CD4-positive, alpha-beta T cell (primary cell): ENCODE measurements around the gene IQSEC1. TPM values are rescaled to one million over a fixed set of nuclear protein-coding genes. Genes with fewer than 3 reads are reported as not detected.

Source experiments
- ATAC-seq: fragments of 200-7000 bp; cut with Tn5 transposase; one replicate; pipeline ENCODE4 v1.10.0; 2022; ENCODE audit warnings: mild to moderate bottlenecking; ENCODE audit not compliant: poor library complexity
- CTCF ChIA-PET: fragments of 350-600 bp; sonication (Branson Sonifier 250); formaldehyde crosslinking; loops from one replicate; lab custom pipeline; 2021; ENCODE audit warnings: antibody characterized with exemption, inconsistent platforms; lab: Charles Lee
- POLR2A ChIA-PET: fragments of 350-600 bp; sonication (Branson Sonifier 250); formaldehyde crosslinking; loops from one replicate; lab custom pipeline; 2021; ENCODE audit warnings: antibody characterized with exemption, inconsistent platforms; lab: Charles Lee
- DNase-seq, 14 experiments: peaks; one replicate each; pipeline ENCODE4 v3.0.0-alpha.2; 2013 to 2020; ENCODE audit warnings: mixed read lengths in 2 of 14
- H3K27ac ChIP-seq, 2 donors: one replicate each; pipeline versions ENCODE4 v1.5.1 to v1.7.0; 2013; ENCODE audit warnings: low read length in 2 of 2, low read depth in 1 of 2, mild to moderate bottlenecking in 1 of 2
- H3K27me3 ChIP-seq, 2 experiments: 1 replicate in 1 of 2; 2 replicates in 1 of 2; pipeline versions ENCODE4 v1.6.1 to v1.7.0; 2013; ENCODE audit warnings: low read length in 2 of 2, control low read depth in 1 of 2, mild to moderate bottlenecking in 1 of 2, moderate library complexity in 1 of 2; ENCODE audit not compliant: insufficient read depth in 2 of 2, control insufficient read depth in 1 of 2
- H3K36me3 ChIP-seq: one replicate; pipeline ENCODE4 v1.6.1; 2013; ENCODE audit warnings: low read length, control low read depth; ENCODE audit not compliant: insufficient read depth
- H3K4me1 ChIP-seq: one replicate; pipeline ENCODE4 v1.6.1; 2013; ENCODE audit warnings: low read length, control low read depth; ENCODE audit not compliant: insufficient read depth
- H3K4me3 ChIP-seq: one replicate; pipeline ENCODE4 v1.5.1; 2013; ENCODE audit warnings: mild to moderate bottlenecking, low read length, moderate library complexity
- H3K9me3 ChIP-seq, 2 experiments: 1 replicate in 1 of 2; 2 replicates in 1 of 2; pipeline versions ENCODE4 v1.6.1 to v1.7.0; 2013; ENCODE audit warnings: low read length in 2 of 2, mild to moderate bottlenecking in 2 of 2, control low read depth in 1 of 2, moderate library complexity in 1 of 2; ENCODE audit not compliant: control insufficient read depth in 1 of 2, insufficient read depth in 1 of 2
- H3K27ac Mint-ChIP-seq: one replicate; pipeline ENCODE4 v1.8.0; 2020; ENCODE audit warnings: mixed read lengths
- H3K27me3 Mint-ChIP-seq: one replicate; pipeline ENCODE4 v1.8.0; 2021; ENCODE audit warnings: mixed read lengths
- H3K36me3 Mint-ChIP-seq: one replicate; pipeline ENCODE4 v1.8.0; 2021; ENCODE audit warnings: low read depth, mixed read lengths
- H3K4me1 Mint-ChIP-seq: one replicate; pipeline ENCODE4 v1.8.0; 2021; ENCODE audit warnings: low read depth, mixed read lengths
- H3K4me3 Mint-ChIP-seq: one replicate; pipeline ENCODE4 v1.8.0; 2020; ENCODE audit warnings: mild to moderate bottlenecking, mixed read lengths
- H3K9me3 Mint-ChIP-seq: one replicate; pipeline ENCODE4 v1.8.0; 2020; ENCODE audit warnings: mixed read lengths
- intact Hi-C, 2 experiments: fragments of 100-400 bp; cut with DNase I in 1 of 2; cut with micrococcal nuclease in 1 of 2; formaldehyde crosslinking; loops; one replicate each; pipeline versions ENCODE4 v1.15.1 to v1.9.0; 2023 to 2025; cut with DNase I, micrococcal nuclease
- total RNA-seq, 174 experiments: library from RNA in 2 of 174; stranded (reverse) in 2 of 174; gene quantifications; one replicate each; pipeline ENCODE4 v1.2.3 and lab custom pipeline; 2021 to 2026
- TF ChIP-seq, protein P1 (sequence below): fragments of 200-600 bp; IDR thresholded peaks from one replicate; pipeline ENCODE4 v1.8.0; 2022; ENCODE audit warnings: antibody characterized with exemption, mild to moderate bottlenecking

Gene IQSEC1
- total RNA-seq, 2 experiments from 2014 or later, result 102 to 108 TPM

GRCh38 chr3:12910356-12911099 is 162.7 kb downstream of the IQSEC1 start:
- Histone ChIP-seq H3K27ac (no peak overlapping the region), H3K36me3 (peaks cover 97% of the 10 kb centered on the region), H3K4me3 (no peak overlapping the region), H3K9me3 (no peaks in the 10 kb centered on the region), H3K4me1 (peaks cover under 1% of the 10 kb centered on the region), H3K27me3 (no peaks in the 10 kb centered on the region)
- H3K4me3 Mint-ChIP-seq, result no peak overlapping the region
- ATAC-seq (no peak), DNase-seq (no peak)
- POLR2A ChIA-PET, result no interaction called here
- no peaks in the 10 kb centered on the region for H3K9me3 Mint-ChIP-seq
- TF ChIP-seq, protein P1, sequence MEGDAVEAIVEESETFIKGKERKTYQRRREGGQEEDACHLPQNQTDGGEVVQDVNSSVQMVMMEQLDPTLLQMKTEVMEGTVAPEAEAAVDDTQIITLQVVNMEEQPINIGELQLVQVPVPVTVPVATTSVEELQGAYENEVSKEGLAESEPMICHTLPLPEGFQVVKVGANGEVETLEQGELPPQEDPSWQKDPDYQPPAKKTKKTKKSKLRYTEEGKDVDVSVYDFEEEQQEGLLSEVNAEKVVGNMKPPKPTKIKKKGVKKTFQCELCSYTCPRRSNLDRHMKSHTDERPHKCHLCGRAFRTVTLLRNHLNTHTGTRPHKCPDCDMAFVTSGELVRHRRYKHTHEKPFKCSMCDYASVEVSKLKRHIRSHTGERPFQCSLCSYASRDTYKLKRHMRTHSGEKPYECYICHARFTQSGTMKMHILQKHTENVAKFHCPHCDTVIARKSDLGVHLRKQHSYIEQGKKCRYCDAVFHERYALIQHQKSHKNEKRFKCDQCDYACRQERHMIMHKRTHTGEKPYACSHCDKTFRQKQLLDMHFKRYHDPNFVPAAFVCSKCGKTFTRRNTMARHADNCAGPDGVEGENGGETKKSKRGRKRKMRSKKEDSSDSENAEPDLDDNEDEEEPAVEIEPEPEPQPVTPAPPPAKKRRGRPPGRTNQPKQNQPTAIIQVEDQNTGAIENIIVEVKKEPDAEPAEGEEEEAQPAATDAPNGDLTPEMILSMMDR, result no peak
- CTCF ChIA-PET, result no interaction called here
- intact Hi-C loops, result no loop called here
- peaks cover 6% of the 10 kb centered on the region for H3K4me1 Mint-ChIP-seq
- no peak overlapping the region for H3K27ac Mint-ChIP-seq
- peaks cover 88% of the 10 kb centered on the region for H3K36me3 Mint-ChIP-seq
- H3K27me3 Mint-ChIP-seq, result no peaks in the 10 kb centered on the region

DNA sequence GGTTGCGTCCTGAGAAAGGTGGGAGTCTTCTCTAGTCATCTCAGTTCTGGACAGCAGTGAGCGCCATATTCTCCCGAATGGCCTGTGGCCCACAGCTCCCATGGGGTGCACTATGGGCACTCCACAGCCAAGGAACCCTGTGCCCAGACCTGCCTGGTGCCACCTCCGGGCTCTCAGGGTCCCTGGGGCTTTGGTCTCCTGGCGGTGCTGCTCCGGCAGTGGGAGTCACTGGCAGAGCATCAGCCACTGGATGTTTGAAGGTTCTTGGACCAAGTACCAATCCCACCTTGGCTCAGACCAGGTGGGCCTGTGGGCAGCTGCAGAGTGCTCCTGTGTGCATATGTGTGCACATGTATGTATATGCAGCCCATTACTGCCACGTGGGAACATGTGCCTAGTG is 163.5 kb downstream of the IQSEC1 start:
- Mint-ChIP-seq H3K4me1 (no peaks in the 10 kb centered on the region), H3K27ac (no peak overlapping the region), H3K9me3 (no peaks in the 10 kb centered on the region), H3K27me3 (no peaks in the 10 kb centered on the region), H3K36me3 (peaks cover 89% of the 10 kb centered on the region), H3K4me3 (no peak overlapping the region)
- CTCF ChIA-PET, result no interaction called here
- Histone ChIP-seq H3K4me3 (no peak overlapping the region), H3K27me3 (no peaks in the 10 kb centered on the region), H3K9me3 (no peaks in the 10 kb centered on the region), H3K4me1 (no peaks in the 10 kb centered on the region), H3K36me3 (peaks cover 98% of the 10 kb centered on the region), H3K27ac (no peak overlapping the region)
- DNase-seq (no peak), ATAC-seq (no peak)
- TF ChIP-seq, protein P1, result no peak
- POLR2A ChIA-PET, result no interaction called here
- intact Hi-C loops, result no loop called here

GRCh38 chr3:12908859-12909258 is 164.4 kb downstream of the IQSEC1 start:
- no peaks in the 10 kb centered on the region for H3K27me3 ChIP-seq
- no peaks in the 10 kb centered on the region for H3K4me1 ChIP-seq
- H3K9me3 ChIP-seq, result no peaks in the 10 kb centered on the region
- Mint-ChIP-seq H3K27ac (no peak overlapping the region), H3K9me3 (no peaks in the 10 kb centered on the region), H3K4me1 (no peaks in the 10 kb centered on the region), H3K36me3 (peaks cover 82% of the 10 kb centered on the region), H3K4me3 (no peak overlapping the region), H3K27me3 (no peaks in the 10 kb centered on the region)
- no peak overlapping the region for H3K27ac ChIP-seq
- no peak overlapping the region for H3K4me3 ChIP-seq
- ATAC-seq, result no peak
- intact Hi-C loops, result no loop called here
- CTCF ChIA-PET, result no interaction called here
- DNase-seq, result no peak
- TF ChIP-seq, protein P1, result no peak
- POLR2A ChIA-PET, result no interaction called here
- peaks cover 99% of the 10 kb centered on the region for H3K36me3 ChIP-seq
